Activated CD4-positive, CD25-positive, alpha-beta regulatory T cell treated with anti-CD3 and anti-CD28 coated beads, Interleukin-2, amount 50 U/mL, for 72 hours (primary cell): ENCODE data around the gene GPATCH4.
"Not testable (repeated sequence)": the region's sequence is repeated elsewhere in the genome, so short reads cannot be mapped to it uniquely, and the experiment has no call there.

ENCODE experiments used
- DNase-seq: peaks from one replicate; pipeline ENCODE4 v3.0.0; 2021

The GPATCH4 gene

GRCh38 chr1:156594190-156594589 is 7.1 kb downstream of the GPATCH4 start:
- DNase-seq, result no peak

- DNase-seq, result no peak
Measured at GRCh38 chr1:156593661-156593989, 7.7 kb downstream of the GPATCH4 start.

GRCh38 chr1:156592910-156593660 is 8.2 kb downstream of the GPATCH4 start:
- DNase-seq, result no peak

GRCh38 chr1:156592158-156592909 is 8.9 kb downstream of the GPATCH4 start:
- DNase-seq, result no peak

- peak; percentile 80 for DNase-seq
Measured at GRCh38 chr1:156591432-156592157, 9.7 kb downstream of the GPATCH4 start, which contains the start of gene NAXE. Gene NAXE, plus strand, starts transcription at chr1:156591776. Its CDS starts 29 bp downstream, at chr1:156591805.

- DNase-seq, result no peak
Measured at GRCh38 chr1:156591181-156591431, 10.2 kb downstream of the GPATCH4 start.

GRCh38 chr1:156590326-156591180 is 10.7 kb downstream of the GPATCH4 start:
- DNase-seq, result no peak

- no peak for DNase-seq
Measured at GRCh38 chr1:156589546-156589945, 11.7 kb downstream of the GPATCH4 start.

- DNase-seq, result not testable (repeated sequence)
Measured at GRCh38 chr1:156587927-156588326, 13.4 kb downstream of the GPATCH4 start.

GRCh38 chr1:156586892-156587477 is 14.3 kb downstream of the GPATCH4 start:
- DNase-seq, result no peak

- DNase-seq, result no peak
Measured at GRCh38 chr1:156586323-156586722, 15.0 kb downstream of the GPATCH4 start.

GRCh38 chr1:156584813-156585212 is 16.5 kb downstream of the GPATCH4 start:
- no peak for DNase-seq

GRCh38 chr1:156583821-156584622 is 17.3 kb downstream of the GPATCH4 start:
- peak; percentile 70 for DNase-seq

GRCh38 chr1:156582388-156583017 is 18.8 kb downstream of the GPATCH4 start:
- no peak for DNase-seq

GRCh38 chr1:156581661-156582387 is 19.5 kb downstream of the GPATCH4 start:
- DNase-seq, result peak; percentile 33

GRCh38 chr1:156579472-156579871 is 21.8 kb downstream of the GPATCH4 start, which contains the start of gene TTC24:
Gene TTC24, plus strand, starts transcription at chr1:156579723. Its CDS starts 1,642 bp downstream, at chr1:156581365.
- no peak for DNase-seq

GRCh38 chr1:156578055-156578454 is 23.2 kb downstream of the GPATCH4 start:
- no peak for DNase-seq

- no peak for DNase-seq
Measured at GRCh38 chr1:156577550-156577949, 23.7 kb downstream of the GPATCH4 start.

- no peak for DNase-seq
Measured at GRCh38 chr1:156574039-156574633, 27.1 kb downstream of the GPATCH4 start.

GRCh38 chr1:156572663-156573018 is 28.6 kb downstream of the GPATCH4 start:
- no peak for DNase-seq
